ACHN (cell line): ENCODE results near the gene ZNF142.

Source experiments
- DNase-seq: peaks from one replicate; pipeline ENCODE4 v3.0.0-alpha.2; 2015
- in situ Hi-C: cut with HindIII; loops from 2 replicates; pipeline ENCODE4 v1.10.0; 2017; ENCODE audit warnings: low sequenced_read_pairs, low pct_ligation_motif_present, low pct_unique_long_range_greater_than_20kb

ZNF142 gene

GRCh38 chr2:218659988-218660358 is 550 bp upstream of the ZNF142 start:
- in situ Hi-C loops = no loop called here

GRCh38 chr2:218658671-218659257 is 659 bp downstream of the ZNF142 start:
- DNase-seq = peak; percentile 73
- in situ Hi-C loops = no loop called here

More at GRCh38 chr2:218659988-218660358, 550 bp upstream of the ZNF142 start:
- no peak for DNase-seq

GRCh38 chr2:218655751-218656150 is 3.7 kb downstream of the ZNF142 start:
- no peak for DNase-seq
- in situ Hi-C loops = no loop called here

- in situ Hi-C loops = no loop called here
Measured at GRCh38 chr2:218648787-218649100, 10.7 kb downstream of the ZNF142 start.

GRCh38 chr2:218648088-218648786 is 11.2 kb downstream of the ZNF142 start:
- DNase-seq = peak; percentile 75
- in situ Hi-C loops = no loop called here

More at GRCh38 chr2:218648787-218649100, 10.7 kb downstream of the ZNF142 start:
- DNase-seq = no peak

GRCh38 chr2:218645126-218645525 is 14.3 kb downstream of the ZNF142 start:
- peak; percentile 96 for DNase-seq
- in situ Hi-C loops = no loop called here

- in situ Hi-C loops = no loop called here
- DNase-seq = peak; percentile 71
Measured at GRCh38 chr2:218644721-218645120, 14.7 kb downstream of the ZNF142 start.

GRCh38 chr2:218643751-218644310 is 15.6 kb downstream of the ZNF142 start:
- in situ Hi-C loops = no loop called here
- no peak for DNase-seq

GRCh38 chr2:218642786-218643185 is 16.6 kb downstream of the ZNF142 start:
- DNase-seq = no peak
- in situ Hi-C loops = no loop called here

GRCh38 chr2:218642121-218642656 is 17.2 kb downstream of the ZNF142 start:
- DNase-seq = no peak
- in situ Hi-C loops = no loop called here

GRCh38 chr2:218638372-218638771 is 21.1 kb downstream of the ZNF142 start:
- DNase-seq = no peak
- in situ Hi-C loops = no loop called here

- no peak for DNase-seq
- in situ Hi-C loops = no loop called here
Measured at GRCh38 chr2:218635719-218636118, 23.7 kb downstream of the ZNF142 start.

- no peak for DNase-seq
- in situ Hi-C loops = no loop called here
Measured at GRCh38 chr2:218631837-218632236, 27.6 kb downstream of the ZNF142 start.

GRCh38 chr2:218627939-218628338 is 31.5 kb downstream of the ZNF142 start:
- no peak for DNase-seq
- in situ Hi-C loops = no loop called here

GRCh38 chr2:218626369-218626768 is 33.1 kb downstream of the ZNF142 start:
- DNase-seq = no peak
- in situ Hi-C loops = no loop called here

GRCh38 chr2:218623366-218623705 is 36.1 kb downstream of the ZNF142 start:
- no peak for DNase-seq
- in situ Hi-C loops = no loop called here

- no peak for DNase-seq
- in situ Hi-C loops = no loop called here
Measured at GRCh38 chr2:218622606-218623365, 36.6 kb downstream of the ZNF142 start.

- no peak for DNase-seq
- in situ Hi-C loops = no loop called here
Measured at GRCh38 chr2:218621007-218621406, 38.4 kb downstream of the ZNF142 start.

GRCh38 chr2:218618102-218618860 is 41.1 kb downstream of the ZNF142 start:
- in situ Hi-C loops = no loop called here
- no peak for DNase-seq
